Neural cell (in vitro differentiated cells): Measurements from ENCODE around the gene PPM1G.

Experiments used
- CTCF ChIP-seq: fragments of 450-650 bp; IDR thresholded peaks from 2 replicates; pipeline ENCODE4 v1.5.1; 2014; ENCODE audit warnings: antibody characterized with exemption, mild to moderate bottlenecking, moderate library complexity; ENCODE audit not compliant: poor library complexity, severe bottlenecking
- EP300 ChIP-seq: fragments of 450-650 bp; conservative IDR thresholded peaks from 2 replicates; pipeline ENCODE4 v1.6.1; 2014; ENCODE audit warnings: antibody characterized with exemption, mild to moderate bottlenecking, moderate library complexity; ENCODE audit not compliant: poor library complexity, severe bottlenecking
- EZH2 ChIP-seq: fragments of 200-600, 300-800 bp; shearing (Covaris generic), sonication (generic); IDR thresholded peaks from 2 replicates; pipeline ENCODE4 v1.6.1; 2014; ENCODE audit warnings: antibody characterized with exemption, low read length, borderline replicate concordance, mild to moderate bottlenecking; ENCODE audit not compliant: insufficient read depth, poor library complexity, severe bottlenecking
- POLR2AphosphoS5 ChIP-seq: IDR thresholded peaks from 2 replicates; pipeline ENCODE4 v1.6.1; 2012
- TAF1 ChIP-seq: IDR thresholded peaks from 2 replicates; pipeline ENCODE4 v1.6.1; 2012; ENCODE audit warnings: low read depth

- no peak for TF ChIP-seq CTCF
- TF ChIP-seq EZH2: no peak
- no peak for TF ChIP-seq POLR2AphosphoS5
- no peak for TF ChIP-seq EP300
- TF ChIP-seq TAF1: no peak
Measured at GRCh38 chr2:27445615-27446014, 36.2 kb upstream of the PPM1G start.
